HUDEP-2 (cell line): Measurements from ENCODE around the gene PHETA1.
"Not testable (repeated sequence)": the region's sequence is repeated elsewhere in the genome, so short reads cannot be mapped to it uniquely, and the experiment has no call there.

Source experiments
- DNase-seq, 76 experiments: peaks; one replicate each; lab custom pipeline; 2025; ENCODE audit not compliant: unreplicated experiment in 76 of 76; lab: John Stamatoyannopoulos, UW

The PHETA1 gene

DNA sequence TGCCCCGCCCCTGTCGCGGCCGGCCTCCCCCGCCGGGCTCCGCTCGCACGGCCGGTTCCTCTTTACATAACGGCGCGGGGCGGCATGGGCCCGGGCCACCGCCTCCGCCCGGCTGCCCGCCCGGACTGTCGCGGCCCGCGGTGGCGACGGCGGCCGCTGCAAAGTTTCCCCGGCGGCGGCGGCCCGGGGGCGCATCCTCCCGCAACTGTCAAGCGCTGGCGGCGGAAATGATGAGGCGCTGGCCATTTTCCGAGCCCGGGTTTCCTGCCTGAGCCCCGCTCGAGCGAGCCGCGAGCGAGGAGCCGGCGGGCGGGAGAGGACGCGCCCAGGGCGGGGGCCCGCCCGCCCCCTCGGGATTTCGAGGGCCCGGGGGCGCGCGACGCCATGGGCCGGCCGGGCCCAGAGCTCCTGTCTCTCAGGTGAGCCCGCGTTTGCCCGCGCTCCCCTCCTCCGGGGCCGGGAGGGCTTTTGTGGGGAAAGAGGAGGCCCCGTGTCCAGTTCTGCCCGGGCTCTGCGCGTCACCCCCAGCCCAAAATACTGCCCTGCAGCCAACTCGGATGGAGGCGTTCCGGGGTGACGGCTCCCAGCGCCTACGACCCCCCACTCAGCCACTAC, 37.1 kb upstream of the PHETA1 start, which contains the start of gene SH2B3:
Gene SH2B3 (plus strand): TSS at position 65 of the 615 bp plus-strand sequence. CDS start 12,223 bp downstream, outside the sequence.
- peak in 20 of 76 experiments; percentile 41 to 74 (median 65) for DNase-seq

DNA sequence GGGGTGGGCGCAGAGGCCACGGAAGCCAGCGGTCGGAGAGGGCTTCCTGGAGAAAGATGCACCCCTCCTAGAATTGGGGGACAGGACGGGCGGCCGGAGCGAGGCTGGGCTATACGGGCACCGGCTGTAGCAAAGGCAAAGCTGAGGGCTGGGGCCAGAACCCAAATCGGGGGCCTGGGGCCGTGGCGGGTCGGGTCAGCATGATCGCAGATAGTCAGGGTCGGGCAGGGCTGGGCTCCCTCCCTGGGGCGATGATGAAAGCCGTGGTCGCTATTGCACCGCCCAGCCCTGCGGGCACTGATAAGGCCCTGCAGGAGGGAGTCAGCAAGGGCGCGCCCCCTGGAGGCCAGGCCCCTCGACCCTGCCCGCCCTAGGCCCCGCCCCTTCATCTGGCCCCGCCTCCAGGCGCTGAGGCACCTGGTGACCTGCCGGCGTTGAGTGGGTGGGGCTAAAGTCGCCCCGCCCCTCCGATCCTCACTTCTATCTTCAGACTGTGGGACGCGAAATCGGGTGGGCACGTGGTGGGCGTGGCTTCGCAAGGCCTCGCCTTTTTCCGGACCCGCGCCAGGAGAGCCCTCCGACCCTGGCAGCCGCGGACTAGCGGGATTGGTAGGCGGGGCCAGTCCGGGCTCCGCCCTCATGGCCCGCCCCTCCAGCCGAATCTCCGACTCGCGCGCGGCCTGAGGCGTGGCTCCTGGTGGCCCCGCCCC, 36.4 kb upstream of the PHETA1 start:
- peak; percentile 83 to 100 (median 99) for DNase-seq

DNA sequence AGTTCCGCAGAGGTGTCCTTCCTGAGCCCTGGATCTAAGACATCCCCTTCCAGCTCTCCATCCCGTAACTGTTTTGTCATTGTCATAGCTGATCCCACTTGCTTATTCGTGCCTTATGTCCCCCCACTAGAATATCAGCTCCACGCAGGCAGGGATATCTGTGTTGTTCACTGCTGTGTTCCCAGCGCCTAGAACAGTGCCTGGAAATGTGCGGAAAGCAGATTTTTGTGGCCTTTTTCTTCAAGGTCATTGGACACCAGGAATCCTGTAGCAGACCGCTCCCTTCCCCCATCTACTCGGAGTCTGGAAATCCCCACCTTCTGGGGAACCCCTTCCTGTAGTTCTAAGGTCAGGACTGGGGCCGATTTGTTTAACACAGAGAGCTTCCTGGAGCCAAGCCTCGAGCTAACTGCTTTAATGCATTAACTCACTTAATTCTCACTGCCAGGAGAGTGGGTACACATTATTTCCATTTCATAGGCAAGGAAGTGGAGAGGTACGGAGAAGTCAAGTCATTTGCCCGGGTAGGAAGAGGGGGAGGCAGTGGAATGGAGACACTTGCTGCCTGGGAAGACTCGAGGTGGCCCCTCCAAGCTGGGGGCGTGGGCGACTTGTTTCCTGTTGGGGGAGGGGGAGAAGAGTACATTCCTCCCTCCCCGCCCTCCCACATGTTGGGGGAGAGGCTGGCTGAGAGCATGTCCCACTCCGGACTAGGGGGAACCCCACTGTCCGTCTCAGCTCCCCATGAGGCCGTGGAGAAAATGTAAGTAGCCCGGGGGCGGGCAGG, 35.7 kb upstream of the PHETA1 start:
- DNase-seq = peak in 60 of 76 experiments; percentile 9 to 79 (median 56)

DNA sequence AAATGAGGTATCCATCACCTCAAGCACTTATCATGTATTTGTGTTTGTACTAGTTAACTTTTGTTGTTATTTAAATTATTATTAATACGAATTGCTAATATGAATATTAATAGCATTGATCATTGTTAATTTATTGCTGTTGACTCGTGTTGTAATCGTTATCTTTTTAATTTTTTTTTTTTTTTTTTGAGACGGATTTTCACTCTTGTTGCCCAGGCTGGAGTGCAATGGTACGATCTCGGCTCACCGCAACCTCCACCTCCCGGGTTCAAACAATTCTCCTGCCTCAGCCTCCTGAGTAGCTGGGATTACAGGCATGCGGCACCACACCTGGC, 33.6 kb upstream of the PHETA1 start:
- not testable (repeated sequence) for DNase-seq

DNA sequence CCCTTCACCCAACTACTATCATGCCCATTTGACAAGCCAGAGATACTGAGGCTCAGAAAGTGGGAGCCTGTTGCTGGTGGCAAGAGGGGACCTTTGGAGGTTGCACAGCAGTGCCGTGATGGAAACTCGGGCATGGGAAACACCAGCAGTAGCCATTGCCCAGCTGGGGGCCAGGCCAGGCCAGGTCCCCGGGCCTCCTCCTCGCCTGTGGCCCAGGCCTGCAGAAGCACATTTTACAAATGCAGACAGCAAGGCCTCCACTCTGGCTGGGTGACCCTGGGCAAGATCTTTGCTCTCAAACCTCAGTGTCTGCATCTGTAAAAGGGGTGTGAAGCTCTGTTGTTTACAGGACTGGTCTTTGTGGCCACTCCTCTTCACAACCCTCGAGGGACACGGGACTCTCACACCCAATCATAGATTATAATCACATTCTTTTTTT, 32.3 kb upstream of the PHETA1 start:
- DNase-seq = peak in 2 of 76 experiments; percentile 7 to 10

DNA sequence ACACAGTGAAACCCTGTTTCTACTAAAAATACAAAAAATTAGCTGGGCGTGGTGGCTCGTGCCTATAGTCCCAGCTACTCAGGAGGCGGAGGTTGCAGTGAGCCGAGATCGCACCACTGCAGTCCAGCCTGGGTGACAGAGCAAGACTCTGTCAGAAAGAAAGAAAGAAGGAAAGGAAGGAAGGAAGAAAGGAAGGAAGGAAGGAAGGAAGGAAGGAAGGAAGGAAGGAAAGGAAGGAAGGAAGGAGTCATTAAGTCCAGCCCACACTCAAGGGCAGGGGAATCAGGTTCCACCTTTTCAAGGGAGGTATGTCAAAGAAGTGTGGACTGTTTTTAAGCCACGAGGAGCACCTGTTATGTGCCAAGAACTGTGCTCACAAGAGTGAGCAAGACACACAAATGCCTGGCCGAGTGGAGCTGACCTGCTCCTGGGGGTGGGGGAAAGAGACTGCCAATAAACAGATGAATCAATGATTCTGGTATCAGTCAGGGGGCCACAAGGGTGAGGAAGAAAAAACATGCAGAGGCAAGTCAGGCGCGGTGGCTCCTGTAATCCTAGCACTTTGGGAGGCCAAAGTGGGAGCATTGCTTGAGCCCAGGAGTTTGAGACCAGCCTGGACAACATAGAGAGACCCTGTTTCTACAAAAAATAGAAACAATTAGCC, 31.0 kb upstream of the PHETA1 start:
- DNase-seq = not testable (repeated sequence)

DNA sequence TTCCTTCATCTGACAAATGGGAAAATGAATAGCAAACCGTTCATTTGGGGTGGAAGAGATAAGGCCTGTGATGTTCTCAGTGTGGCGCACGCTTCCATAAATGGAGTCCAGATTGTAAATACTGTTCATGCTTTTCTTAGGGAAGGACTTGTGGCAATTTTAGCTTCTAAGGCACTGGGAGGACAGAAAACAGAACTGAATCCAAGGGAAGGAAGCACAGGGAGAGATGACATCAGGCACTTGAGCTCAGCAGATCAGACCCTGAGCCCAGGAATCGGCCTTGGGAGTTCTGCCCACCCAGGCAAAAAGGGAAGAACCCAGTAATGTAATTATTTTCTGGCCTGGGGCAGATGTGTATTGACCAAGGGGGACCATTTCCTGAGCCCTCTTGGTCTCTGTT, 29.6 kb upstream of the PHETA1 start:
- DNase-seq = no peak

DNA sequence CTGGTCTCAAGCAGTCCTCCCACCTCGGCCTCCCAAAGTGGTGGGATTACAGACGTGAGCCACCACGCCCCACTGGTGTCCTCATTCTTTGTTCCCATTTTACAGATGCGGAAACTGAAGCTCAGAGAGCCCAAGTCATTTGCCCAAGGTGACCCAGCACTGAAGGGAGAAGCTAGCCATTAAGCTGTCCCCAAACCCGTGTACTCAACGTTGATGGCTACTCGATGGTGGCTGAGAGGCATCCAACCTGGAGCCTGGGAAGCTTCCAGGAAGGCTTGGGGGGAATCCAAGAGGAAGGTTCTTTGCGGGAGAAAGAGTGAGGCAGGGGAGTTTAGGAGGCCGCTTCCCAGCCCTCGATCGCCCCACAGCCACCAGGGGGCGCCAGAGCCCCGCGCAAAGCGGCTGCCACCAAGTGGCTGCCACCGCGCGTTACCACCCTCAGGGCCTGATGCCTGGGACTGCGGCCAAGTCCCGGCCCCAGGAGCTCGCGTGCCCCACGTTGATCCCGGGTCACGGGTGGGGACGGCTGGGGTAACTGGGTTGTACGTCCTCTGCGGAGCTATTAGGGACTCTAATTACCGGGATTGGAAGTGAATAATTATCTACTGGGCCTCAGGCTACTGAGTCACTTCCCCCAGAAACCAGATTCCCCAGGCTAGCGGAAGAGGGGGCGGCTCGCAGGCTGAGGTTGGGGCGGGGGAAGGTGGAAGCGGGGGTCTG, 28.0 kb upstream of the PHETA1 start:
- DNase-seq = peak in 72 of 76 experiments; percentile 16 to 90 (median 74)

DNA sequence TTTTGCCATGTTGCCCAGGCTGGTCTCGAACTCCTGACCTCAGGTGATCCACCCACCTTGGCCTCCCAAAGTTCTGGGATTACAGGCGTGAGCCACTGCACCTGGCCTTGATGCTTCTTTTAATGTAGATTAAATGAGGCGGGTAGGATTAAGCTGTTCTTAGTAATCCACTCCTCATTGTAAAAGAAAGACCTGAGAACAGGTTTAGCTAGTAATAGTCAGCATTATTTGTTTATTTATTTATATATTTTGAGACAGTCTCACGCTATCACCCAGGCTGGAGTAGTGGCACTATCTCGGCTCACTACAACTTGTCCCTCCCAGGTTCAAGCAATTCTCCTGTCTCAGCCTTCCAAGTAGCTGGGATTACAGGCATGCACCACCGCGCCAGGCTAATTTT, 27.4 kb upstream of the PHETA1 start:
- not testable (repeated sequence) for DNase-seq

DNA sequence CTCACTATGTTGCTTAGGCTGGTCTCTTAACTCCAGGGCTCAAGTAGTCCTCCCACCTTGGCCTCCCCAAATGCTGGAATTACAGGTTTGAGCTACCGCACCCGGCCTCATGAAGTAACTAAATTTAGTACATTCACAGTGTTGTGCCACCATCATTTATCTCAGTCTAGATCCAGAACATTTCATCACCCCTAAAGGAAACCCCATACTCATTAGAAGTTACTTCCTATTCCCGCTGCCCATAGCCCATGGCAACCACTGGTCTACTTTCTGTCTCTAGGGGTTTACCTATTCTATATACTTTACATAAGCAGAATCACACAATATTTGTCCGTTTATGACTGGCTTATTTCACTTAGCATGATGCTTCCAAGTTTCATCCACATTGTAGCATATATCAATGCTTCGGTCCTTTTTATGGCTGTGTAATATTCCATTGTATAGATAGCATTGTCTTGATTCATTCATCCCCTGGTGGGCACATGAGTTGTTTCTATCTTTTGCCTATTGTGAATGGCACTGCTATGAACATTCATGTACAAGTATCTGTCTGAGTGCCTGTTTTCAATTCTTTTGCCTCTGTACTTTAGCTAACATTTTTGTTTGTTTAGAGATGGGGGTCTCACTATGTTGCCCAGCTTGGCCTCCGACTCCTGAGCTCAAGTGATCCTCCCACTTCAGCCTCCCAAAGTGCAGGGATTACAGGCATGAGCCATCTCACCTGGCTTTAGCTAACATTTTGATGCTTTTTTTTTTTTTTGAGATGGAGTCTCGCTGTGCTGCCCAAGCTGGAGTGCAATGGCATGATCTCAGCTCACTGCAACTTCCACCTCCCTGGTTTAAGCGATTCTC, 26.7 kb upstream of the PHETA1 start:
- no peak for DNase-seq

DNA sequence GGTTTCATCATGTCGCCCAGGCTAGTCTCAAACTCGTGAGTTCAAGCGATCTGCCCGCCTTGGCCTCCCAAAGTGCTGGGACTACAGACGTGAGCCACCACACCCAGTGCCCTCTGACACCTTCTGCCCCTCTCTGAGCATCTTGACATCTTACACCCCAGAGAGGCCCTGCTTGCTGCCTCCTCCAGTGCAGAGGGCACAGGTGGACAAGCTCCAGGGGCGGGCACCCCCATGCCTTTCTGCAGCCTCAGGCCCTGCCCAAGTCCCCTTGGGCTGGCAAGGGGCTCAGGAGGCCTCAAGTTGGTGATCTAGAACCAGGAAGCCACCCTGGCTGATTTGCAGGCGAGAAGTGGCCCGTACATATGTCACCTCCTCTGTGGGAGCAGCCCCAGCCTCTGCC, 25.6 kb upstream of the PHETA1 start:
- DNase-seq = peak in 2 of 76 experiments; percentile 19

DNA sequence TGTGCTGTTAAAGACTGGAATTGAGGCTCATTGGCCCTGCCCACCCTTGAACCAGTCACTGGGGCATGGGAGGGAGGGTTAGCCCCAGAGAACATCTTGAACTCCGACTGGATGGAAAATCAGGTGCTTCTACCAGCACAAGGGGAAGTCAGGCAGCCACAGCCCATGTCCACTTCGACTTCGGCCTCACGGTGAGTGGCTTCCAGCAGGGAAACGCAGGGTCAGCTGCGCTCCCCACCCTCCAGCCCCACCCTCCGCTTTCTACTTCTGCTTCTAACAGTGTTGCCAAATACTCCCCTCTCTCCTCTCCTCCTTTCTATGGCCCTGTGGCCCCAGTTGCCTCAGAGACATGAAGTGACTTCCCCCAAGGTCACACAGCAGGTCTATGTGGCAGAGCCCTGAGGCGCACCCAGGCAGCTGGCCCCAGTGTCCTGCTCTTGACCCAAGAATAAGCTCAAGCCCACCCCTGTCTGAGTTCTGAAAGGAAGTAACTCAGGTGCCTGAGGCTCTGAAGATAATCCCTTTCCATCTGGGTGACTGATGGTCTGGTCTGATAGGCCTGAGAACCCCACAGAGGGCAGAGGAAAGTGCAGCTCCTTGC, 24.9 kb upstream of the PHETA1 start:
- DNase-seq = peak in 49 of 76 experiments; percentile 9 to 75 (median 35)

DNA sequence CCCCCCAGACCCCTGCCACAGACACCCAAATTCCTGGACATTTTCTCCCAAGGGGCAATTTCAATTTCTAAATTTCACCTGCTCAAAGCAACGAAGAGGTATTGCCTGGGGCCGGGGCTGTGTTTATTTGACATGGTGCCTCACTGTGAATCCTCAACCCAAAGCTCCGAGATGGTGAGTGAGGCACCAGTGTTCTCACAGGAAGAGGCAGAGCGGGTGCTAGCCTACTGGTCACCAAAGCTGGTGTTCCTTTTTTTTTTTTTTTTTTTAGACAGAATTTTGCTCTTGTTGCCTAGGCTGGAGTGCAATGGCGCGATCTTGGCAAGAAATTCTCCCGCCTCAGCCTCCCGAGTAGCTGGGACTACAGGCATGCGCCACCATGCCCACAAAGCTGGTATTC, 22.0 kb upstream of the PHETA1 start:
- no peak for DNase-seq

DNA sequence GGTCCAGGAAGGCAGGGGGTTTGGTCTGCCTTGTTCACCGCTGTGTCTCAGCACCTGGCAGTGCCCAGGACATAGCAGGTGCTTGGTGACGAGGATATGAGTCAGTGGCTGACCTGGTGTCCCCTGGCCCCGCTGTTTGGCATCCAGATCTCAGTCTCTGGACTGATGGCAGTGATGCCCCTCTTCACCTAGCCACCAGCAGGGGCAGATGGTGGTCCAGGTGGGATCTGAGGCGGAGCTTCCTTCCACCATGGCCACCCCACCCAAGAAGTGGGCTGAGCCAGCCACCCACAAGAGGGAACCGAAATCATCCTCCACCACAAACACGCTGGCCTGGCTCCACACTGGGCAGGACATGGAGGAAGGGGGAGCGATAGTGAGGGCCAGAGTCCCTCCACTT, 20.7 kb upstream of the PHETA1 start:
- no peak for DNase-seq

DNA sequence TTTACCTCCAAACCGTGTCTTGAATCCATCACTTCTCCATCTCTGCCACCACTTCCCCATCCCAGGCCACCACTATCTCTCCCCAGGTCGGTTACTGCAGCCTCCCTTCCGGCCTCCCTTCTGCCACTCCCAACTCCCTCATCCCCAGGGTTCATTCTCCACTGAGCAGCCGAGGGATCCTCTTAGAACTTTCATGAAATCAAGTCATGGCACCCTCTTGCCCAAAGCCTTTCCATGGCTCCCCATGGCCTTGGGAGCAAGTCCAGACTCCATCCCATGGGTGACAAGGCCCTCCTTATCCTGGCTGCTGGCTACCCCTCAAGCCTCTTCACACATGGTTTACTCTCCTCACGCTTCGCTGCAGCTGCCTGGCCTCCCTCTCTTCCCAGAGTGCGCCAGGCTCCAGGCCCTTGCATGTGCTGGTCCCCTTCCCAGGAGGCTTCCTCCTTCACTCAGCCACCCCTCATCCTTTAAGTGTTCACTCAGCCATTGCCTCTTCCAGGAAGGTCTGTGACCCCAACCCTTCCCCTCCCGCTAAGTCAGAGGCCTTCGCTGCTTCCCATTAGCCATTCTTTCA, 18.9 kb upstream of the PHETA1 start:
- no peak for DNase-seq

DNA sequence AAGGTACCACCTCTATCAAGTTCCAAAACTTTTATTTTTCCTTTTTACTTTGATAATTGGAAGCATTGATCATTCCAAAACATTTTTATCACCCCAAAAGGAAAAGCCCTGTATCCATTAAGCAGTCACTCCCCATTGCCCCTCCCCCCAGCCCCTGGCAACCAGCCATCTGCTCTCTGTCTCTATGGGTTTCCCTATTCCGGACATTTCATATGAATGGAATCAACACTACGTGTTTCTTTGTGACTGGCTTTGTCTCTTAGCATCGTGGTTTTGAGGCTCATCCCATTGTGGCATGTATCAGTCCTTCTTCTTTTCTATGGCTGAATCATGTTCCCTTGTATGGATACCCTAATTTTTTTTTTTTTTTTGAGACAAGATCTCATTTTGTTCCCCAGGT, 18.0 kb upstream of the PHETA1 start:
- DNase-seq = no peak

DNA sequence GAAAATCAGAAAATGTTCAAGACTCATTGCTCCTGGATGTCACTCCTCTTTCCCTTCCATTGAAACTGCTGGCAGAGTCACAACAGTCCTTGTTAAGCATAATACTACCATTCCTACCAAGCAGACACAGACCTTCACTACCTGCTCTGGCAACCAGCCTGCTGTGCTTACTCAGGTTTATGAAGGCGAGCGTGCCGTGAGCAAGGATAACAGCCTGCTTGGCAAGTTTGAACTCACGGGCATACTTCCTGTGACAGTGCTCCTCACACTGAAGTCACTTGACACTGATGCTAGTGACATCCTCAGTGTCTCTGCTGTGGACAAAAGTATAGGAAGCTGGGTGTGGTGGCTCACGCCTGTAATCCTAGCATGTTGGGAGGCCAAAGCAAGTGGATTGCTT, 15.7 kb upstream of the PHETA1 start:
- no peak for DNase-seq

DNA sequence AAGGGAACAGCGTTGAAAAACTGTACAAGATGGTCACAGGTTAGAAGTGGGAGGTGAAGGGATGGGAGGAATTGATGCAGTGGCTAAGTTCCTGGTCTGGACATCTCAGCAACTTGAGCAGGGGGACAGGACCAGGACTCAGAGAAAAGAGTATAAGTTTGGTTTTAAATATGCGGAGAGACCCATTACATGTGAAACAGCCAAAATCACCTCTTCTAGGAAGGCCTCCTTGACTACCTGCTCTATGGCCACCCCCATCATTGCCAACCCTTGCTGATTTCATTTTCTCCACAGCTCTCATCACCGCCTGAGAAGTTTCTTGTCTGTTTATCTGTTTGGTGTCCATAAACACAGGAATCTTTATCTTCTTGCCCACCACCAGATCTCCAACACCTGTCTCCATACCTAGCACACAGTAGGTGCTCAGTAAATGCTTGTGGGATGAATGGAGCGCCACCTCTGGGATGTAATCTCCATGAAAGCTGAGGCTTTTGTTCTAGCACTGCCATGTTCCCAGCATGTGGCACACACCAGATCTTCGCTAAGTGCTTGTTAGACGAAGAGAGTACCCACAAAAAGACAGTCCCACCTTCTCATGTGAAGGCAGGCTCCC, 11.2 kb upstream of the PHETA1 start:
- DNase-seq = no peak
